ENCODE results near the gene ISLR.

ISLR gene

GRCh38 chr15:74221399-74222239 is 48.1 kb downstream of the ISLR start:
- H3K27ac ChIP-seq, result no peak overlapping the region
- TF ChIP-seq CTCF (conservative IDR thresholded peaks at IDR 0.05), result no peak

GRCh38 chr15:74222240-74223119 is 49.0 kb downstream of the ISLR start:
- no peak for TF ChIP-seq CTCF (conservative IDR thresholded peaks at IDR 0.05)
- H3K27ac ChIP-seq, result no peak overlapping the region

- H3K27ac ChIP-seq, result no peak overlapping the region
- no peak for TF ChIP-seq CTCF (conservative IDR thresholded peaks at IDR 0.05)
Observed at GRCh38 chr15:74225928-74226327, 52.4 kb downstream of the ISLR start.

All from VCaP (cell line).